ENCODE data around the gene CEP104.

CEP104 gene

GRCh38 chr1:3778590-3779264 lies 78.3 kb downstream of the CEP104 start:
- no peak for DNase-seq (ENCODE audit: low spot score)

GRCh38 chr1:3777647-3778589 lies 79.1 kb downstream of the CEP104 start:
- DNase-seq (ENCODE audit: low spot score) = no peak

- DNase-seq (ENCODE audit: low spot score) = no peak
Measured at GRCh38 chr1:3777078-3777547, 79.9 kb downstream of the CEP104 start.

- DNase-seq (ENCODE audit: low spot score) = no peak
Measured at GRCh38 chr1:3776231-3776961, 80.6 kb downstream of the CEP104 start.

GRCh38 chr1:3775490-3776230 lies 81.4 kb downstream of the CEP104 start:
- DNase-seq (ENCODE audit: low spot score) = peak; percentile 49

- DNase-seq (ENCODE audit: low spot score) = no peak
Measured at GRCh38 chr1:3774946-3775489, 82.0 kb downstream of the CEP104 start.

GRCh38 chr1:3774276-3774945 lies 82.6 kb downstream of the CEP104 start:
- DNase-seq (ENCODE audit: low spot score) = no peak

- DNase-seq (ENCODE audit: low spot score) = no peak
Measured at GRCh38 chr1:3773572-3774275, 83.3 kb downstream of the CEP104 start.

- DNase-seq (ENCODE audit: low spot score) = no peak
Measured at GRCh38 chr1:3772715-3773571, 84.1 kb downstream of the CEP104 start, which contains the start of gene SMIM1. TSS of gene SMIM1 (plus strand) at chr1:3772749. CDS start at chr1:3775374, 2,625 bp downstream.

- peak; percentile 64 for DNase-seq (ENCODE audit: low spot score)
Measured at GRCh38 chr1:3772027-3772714, 84.8 kb downstream of the CEP104 start.

GRCh38 chr1:3771108-3772026 lies 85.6 kb downstream of the CEP104 start:
- no peak for DNase-seq (ENCODE audit: low spot score)

GRCh38 chr1:3770047-3770765 lies 86.8 kb downstream of the CEP104 start:
- no peak for DNase-seq (ENCODE audit: low spot score)

- no peak for DNase-seq (ENCODE audit: low spot score)
Measured at GRCh38 chr1:3768811-3769390, 88.1 kb downstream of the CEP104 start.

GRCh38 chr1:3767328-3767925 lies 89.6 kb downstream of the CEP104 start:
- no peak for DNase-seq (ENCODE audit: low spot score)

- DNase-seq (ENCODE audit: low spot score) = no peak
Measured at GRCh38 chr1:3763351-3764125, 93.5 kb downstream of the CEP104 start.
